Fibroblast of lung (primary cell): ENCODE data around the gene PRPF6. TPM values are rescaled to one million over a fixed set of nuclear protein-coding genes. Genes with fewer than 3 reads are reported as not detected.

Experiments
- DNase-seq, 2 donors: peaks; one replicate each; pipeline versions ENCODE4 v3.0.0 to v3.0.0-alpha.2; 2010; ENCODE audit warnings: low read depth in 2 of 2
- H2AFZ ChIP-seq: 2 replicates; pipeline ENCODE4 v1.5.1; 2012; ENCODE audit warnings: low read length, control low read depth, inconsistent platforms
- H3K27ac ChIP-seq: 2 replicates; pipeline ENCODE4 v1.5.1; 2011; ENCODE audit warnings: low read length, control low read depth; ENCODE audit not compliant: insufficient read depth
- H3K27me3 ChIP-seq: 2 replicates; pipeline ENCODE4 v1.5.1; 2011; ENCODE audit warnings: mild to moderate bottlenecking, low read length; ENCODE audit not compliant: control insufficient read depth, insufficient read depth
- H3K36me3 ChIP-seq: 2 replicates; pipeline ENCODE4 v1.5.1; 2011; ENCODE audit warnings: low read length; ENCODE audit not compliant: control insufficient read depth, insufficient read depth
- H3K4me1 ChIP-seq: 2 replicates; pipeline ENCODE4 v1.5.1; 2011; ENCODE audit warnings: low read length; ENCODE audit not compliant: control insufficient read depth, insufficient read depth; ENCODE audit errors: extremely low read depth
- H3K4me2 ChIP-seq: 2 replicates; pipeline ENCODE4 v1.5.1; 2011; ENCODE audit warnings: low read length, control low read depth; ENCODE audit not compliant: insufficient read depth; ENCODE audit errors: extremely low read depth
- H3K4me3 ChIP-seq, 4 experiments: fragments of 200-600 bp in 1 of 4; sonication (generic) in 1 of 4; replicated peaks in 1 of 4; 2 replicates each; pipeline ENCODE4 v1.5.1; 2011 to 2016; ENCODE audit warnings: low read length in 4 of 4, low read depth in 3 of 4, mild to moderate bottlenecking in 3 of 4, control low read depth in 2 of 4, inconsistent platforms in 1 of 4, mixed read lengths in 1 of 4; ENCODE audit not compliant: insufficient read depth in 1 of 4; ENCODE audit errors: control extremely low read depth in 1 of 4
- H3K79me2 ChIP-seq: 2 replicates; pipeline ENCODE4 v1.5.1; 2012; ENCODE audit warnings: mild to moderate bottlenecking, low read length, inconsistent platforms; ENCODE audit not compliant: control insufficient read depth, insufficient read depth
- H3K9ac ChIP-seq: 2 replicates; pipeline ENCODE4 v1.5.1; 2011; ENCODE audit warnings: mild to moderate bottlenecking, low read length, control low read depth; ENCODE audit not compliant: insufficient read depth
- H3K9me3 ChIP-seq: 2 replicates; pipeline ENCODE4 v1.5.1; 2012; ENCODE audit warnings: low read depth, low read length; ENCODE audit not compliant: control insufficient read depth, insufficient read depth
- H4K20me1 ChIP-seq: 2 replicates; pipeline ENCODE4 v1.5.1; 2011; ENCODE audit warnings: low read length; ENCODE audit not compliant: control insufficient read depth, insufficient read depth; ENCODE audit errors: extremely low read depth
- EZH2 ChIP-seq: IDR thresholded peaks from 2 replicates; pipeline ENCODE4 v1.5.1; 2012; ENCODE audit warnings: low read length, control low read depth, mild to moderate bottlenecking; ENCODE audit errors: missing control alignments
- polyA plus RNA-seq, 2 donors: library from polyadenylated mRNA; depleted of rRNA in 1 of 2; stranded (reverse) in 1 of 2; unstranded in 1 of 2; fragments of >200 nt; gene quantifications; 2 replicates each; pipeline ENCODE4 v1.2.1, GENCODE V29; 2011 to 2012; ENCODE audit warnings: missing spikeins in 1 of 2
- total RNA-seq: library from RNA; depleted of rRNA; stranded (reverse); fragments of >200 nt; gene quantifications from 2 replicates; pipeline ENCODE4 v1.2.1, GENCODE V29; 2014
- TF ChIP-seq, protein P1 (sequence below), 2 donors: IDR thresholded peaks in 1 of 2; conservative IDR thresholded peaks in 1 of 2; 1 replicate in 1 of 2; 2 replicates in 1 of 2; pipeline ENCODE4 v1.5.1; 2011 to 2012; ENCODE audit warnings: low read length in 2 of 2, control low read depth in 1 of 2, inconsistent platforms in 1 of 2, low read depth in 1 of 2, mild to moderate bottlenecking in 1 of 2

PRPF6 gene
- total and polyA plus RNA-seq, 2 donors (not counting 1 experiment from before 2014, with no cell fraction given), result 28.2 to 52.0 TPM

- no peak overlapping the region for H3K4me3 ChIP-seq
- H3K27ac ChIP-seq, result no peak overlapping the region
- H3K9me3 ChIP-seq, result no peaks in the 10 kb centered on the region
- DNase-seq, result no peak
- H4K20me1 ChIP-seq, result no peaks in the 10 kb centered on the region
- no peak overlapping the region for H3K4me2 ChIP-seq
- H3K27me3 ChIP-seq, result no peaks in the 10 kb centered on the region
- no peak overlapping the region for H2AFZ ChIP-seq
- H3K9ac ChIP-seq, result no peak overlapping the region
- TF ChIP-seq, protein P1, sequence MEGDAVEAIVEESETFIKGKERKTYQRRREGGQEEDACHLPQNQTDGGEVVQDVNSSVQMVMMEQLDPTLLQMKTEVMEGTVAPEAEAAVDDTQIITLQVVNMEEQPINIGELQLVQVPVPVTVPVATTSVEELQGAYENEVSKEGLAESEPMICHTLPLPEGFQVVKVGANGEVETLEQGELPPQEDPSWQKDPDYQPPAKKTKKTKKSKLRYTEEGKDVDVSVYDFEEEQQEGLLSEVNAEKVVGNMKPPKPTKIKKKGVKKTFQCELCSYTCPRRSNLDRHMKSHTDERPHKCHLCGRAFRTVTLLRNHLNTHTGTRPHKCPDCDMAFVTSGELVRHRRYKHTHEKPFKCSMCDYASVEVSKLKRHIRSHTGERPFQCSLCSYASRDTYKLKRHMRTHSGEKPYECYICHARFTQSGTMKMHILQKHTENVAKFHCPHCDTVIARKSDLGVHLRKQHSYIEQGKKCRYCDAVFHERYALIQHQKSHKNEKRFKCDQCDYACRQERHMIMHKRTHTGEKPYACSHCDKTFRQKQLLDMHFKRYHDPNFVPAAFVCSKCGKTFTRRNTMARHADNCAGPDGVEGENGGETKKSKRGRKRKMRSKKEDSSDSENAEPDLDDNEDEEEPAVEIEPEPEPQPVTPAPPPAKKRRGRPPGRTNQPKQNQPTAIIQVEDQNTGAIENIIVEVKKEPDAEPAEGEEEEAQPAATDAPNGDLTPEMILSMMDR (conservative IDR thresholded peaks at IDR 0.05 in 1 of 2, IDR thresholded peaks at IDR 0.05 in 1 of 2; ENCODE audit: low read depth in 1 of 2, low read length in 2 of 2), result no peak
- no peak for TF ChIP-seq EZH2
- no peaks in the 10 kb centered on the region for H3K79me2 ChIP-seq
- H3K36me3 ChIP-seq, result peaks cover 1% of the 10 kb centered on the region
- H3K4me1 ChIP-seq, result peaks cover 5% of the 10 kb centered on the region
Observed at GRCh38 chr20:64076061-64076997, 95.4 kb downstream of the PRPF6 start.

- TF ChIP-seq, protein P1 (conservative IDR thresholded peaks at IDR 0.05 in 1 of 2, IDR thresholded peaks at IDR 0.05 in 1 of 2; ENCODE audit: low read depth in 1 of 2, low read length in 2 of 2), result no peak
- no peak for TF ChIP-seq EZH2
- no peak overlapping the region for H3K4me3 ChIP-seq
- H3K9ac ChIP-seq, result no peak overlapping the region
- H4K20me1 ChIP-seq, result no peaks in the 10 kb centered on the region
- H3K79me2 ChIP-seq, result no peaks in the 10 kb centered on the region
- no peak for DNase-seq
- H3K27me3 ChIP-seq, result no peaks in the 10 kb centered on the region
- peaks cover 1% of the 10 kb centered on the region for H3K36me3 ChIP-seq
- no peaks in the 10 kb centered on the region for H3K9me3 ChIP-seq
- H3K4me1 ChIP-seq, result peaks cover 5% of the 10 kb centered on the region
- H3K4me2 ChIP-seq, result no peak overlapping the region
- no peak overlapping the region for H2AFZ ChIP-seq
- H3K27ac ChIP-seq, result no peak overlapping the region
Observed at GRCh38 chr20:64077094-64077493, 96.2 kb downstream of the PRPF6 start.

DNA sequence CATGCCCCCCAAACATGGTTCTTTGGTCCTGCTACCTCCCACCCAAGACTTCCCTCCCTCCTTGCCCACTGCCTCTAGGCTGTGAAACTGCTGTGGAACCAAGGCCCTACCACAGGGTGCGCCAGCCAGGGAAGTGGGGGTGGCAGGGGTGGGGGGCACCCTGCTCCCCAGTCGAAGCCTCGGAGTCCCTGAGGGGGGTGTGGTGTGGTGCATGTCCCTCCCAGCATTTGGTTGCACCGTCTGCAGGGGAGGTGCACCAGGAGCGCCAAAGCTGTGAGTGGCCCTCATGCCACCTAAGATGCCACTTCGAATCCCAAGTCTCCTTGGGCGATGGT is 96.6 kb downstream of the PRPF6 start:
- H3K4me3 ChIP-seq, result no peak overlapping the region
- no peak overlapping the region for H2AFZ ChIP-seq
- no peak overlapping the region for H3K4me2 ChIP-seq
- no peaks in the 10 kb centered on the region for H3K9me3 ChIP-seq
- H3K27ac ChIP-seq, result no peak overlapping the region
- no peak for DNase-seq
- TF ChIP-seq EZH2, result no peak
- TF ChIP-seq, protein P1 (conservative IDR thresholded peaks at IDR 0.05 in 1 of 2, IDR thresholded peaks at IDR 0.05 in 1 of 2; ENCODE audit: low read depth in 1 of 2, low read length in 2 of 2), result no peak
- H3K79me2 ChIP-seq, result no peaks in the 10 kb centered on the region
- H3K27me3 ChIP-seq, result no peaks in the 10 kb centered on the region
- H3K4me1 ChIP-seq, result peaks cover 5% of the 10 kb centered on the region
- H3K9ac ChIP-seq, result no peak overlapping the region
- no peaks in the 10 kb centered on the region for H4K20me1 ChIP-seq
- H3K36me3 ChIP-seq, result peaks cover 1% of the 10 kb centered on the region
